IPS-NIHi7 (cell line): Measurements from ENCODE around the gene TSPEAR.
"Not testable (repeated sequence)": the region's sequence is repeated elsewhere in the genome, so short reads cannot be mapped to it uniquely, and the experiment has no call there.

ENCODE experiments used
- DNase-seq: peaks from one replicate; pipeline ENCODE4 v3.0.0; 2012; ENCODE audit warnings: mixed read lengths; ENCODE audit errors: extremely low spot score

The TSPEAR gene

DNA sequence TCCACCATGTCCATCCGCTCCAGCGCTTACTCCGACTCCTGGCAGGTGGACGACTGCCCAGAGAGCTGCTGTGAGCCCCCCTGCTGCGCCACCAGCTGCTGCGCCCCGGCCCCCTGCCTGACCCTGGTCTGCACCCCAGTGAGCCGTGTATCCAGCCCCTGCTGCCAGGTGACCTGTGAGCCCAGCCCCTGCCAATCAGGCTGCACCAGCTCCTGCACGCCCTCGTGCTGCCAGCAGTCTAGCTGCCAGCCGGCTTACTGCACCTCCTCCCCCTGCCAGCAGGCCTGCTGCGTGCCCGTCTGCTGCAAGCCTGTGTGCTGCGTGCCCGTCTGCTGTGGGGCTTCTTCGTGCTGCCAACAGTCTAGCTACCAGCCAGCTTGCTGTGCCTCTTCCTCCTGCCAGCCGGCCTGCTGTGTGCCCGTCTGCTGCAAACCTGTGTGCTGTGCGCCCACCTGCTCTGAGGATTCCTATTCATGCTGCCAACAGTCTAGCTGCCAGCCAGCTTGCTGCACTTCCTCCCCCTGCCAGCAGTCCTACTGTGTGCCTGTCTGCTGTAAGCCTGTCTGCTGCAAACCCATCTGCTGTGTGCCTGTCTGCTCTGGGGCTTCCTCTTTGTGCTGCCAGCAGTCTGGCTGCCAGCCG lies 84.1 kb downstream of the TSPEAR start:
- DNase-seq, result not testable (repeated sequence)

DNA sequence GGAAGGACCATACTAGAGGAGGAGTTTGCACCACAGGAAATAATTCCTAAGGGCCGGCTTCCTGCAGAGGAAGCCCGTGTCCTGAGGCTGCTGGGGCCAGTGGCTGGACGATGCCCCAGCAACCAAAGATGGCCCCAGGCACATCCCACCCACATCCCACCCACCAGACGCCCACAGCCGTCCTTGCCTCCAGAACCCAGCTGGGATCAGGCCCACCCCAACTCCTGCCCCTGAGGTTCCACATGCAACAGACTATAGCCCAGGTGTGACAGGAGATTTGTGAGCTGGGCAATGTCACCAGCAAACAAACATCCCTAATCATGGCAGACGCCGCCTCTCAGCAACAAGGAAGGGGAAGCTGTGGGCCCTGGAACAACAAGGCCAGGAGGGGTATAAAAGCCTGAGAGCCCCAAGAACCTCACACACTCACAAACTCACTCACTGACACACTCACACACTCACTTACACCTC lies 84.7 kb downstream of the TSPEAR start, which contains the start of gene KRTAP10-9:
KRTAP10-9 (plus strand) TSS at position 421 of the 471 bp plus-strand sequence. CDS start 79 bp downstream, outside the sequence.
- no peak for DNase-seq

DNA sequence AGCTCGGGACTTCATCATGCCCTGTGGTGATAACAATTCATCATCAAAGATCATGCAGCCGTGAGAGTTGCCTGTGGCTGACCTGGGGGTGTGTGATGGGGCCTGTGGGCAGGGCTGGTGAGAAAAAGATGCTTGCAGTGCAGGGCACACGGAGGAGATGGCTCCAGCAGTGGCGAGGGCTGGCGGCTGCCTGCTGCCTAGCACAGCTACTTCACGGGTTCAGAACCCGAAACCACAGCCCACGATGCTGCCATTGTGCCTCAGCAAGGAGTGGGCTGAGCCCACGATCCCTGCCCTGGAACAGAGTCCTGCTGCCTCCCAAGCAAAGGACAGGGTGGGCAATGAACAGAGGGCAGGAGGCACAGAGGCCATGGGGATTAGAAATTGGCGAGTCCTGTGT lies 85.1 kb downstream of the TSPEAR start:
- DNase-seq, result no peak

DNA sequence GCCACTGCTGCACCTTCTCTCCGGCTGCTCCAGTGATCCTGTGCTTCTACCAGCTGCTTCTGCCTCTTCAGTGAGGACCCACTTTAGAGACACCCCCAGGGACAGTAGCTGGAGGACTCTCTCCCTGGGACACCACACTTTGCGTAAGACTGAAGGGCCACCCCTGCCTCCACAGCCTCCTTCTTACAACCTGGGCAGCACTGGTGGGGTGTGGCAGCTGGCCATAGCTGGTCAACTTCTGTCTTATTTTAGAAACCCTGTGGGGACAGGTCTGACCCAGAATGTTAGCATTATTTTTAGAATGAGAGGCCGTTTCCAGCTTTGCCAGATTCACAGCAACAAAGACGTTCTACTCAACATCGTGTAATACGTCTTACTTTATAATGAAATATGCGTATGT lies 85.6 kb downstream of the TSPEAR start:
- no peak for DNase-seq

GRCh38 chr21:44623575-44623974 lies 87.8 kb downstream of the TSPEAR start:
- no peak for DNase-seq

DNA sequence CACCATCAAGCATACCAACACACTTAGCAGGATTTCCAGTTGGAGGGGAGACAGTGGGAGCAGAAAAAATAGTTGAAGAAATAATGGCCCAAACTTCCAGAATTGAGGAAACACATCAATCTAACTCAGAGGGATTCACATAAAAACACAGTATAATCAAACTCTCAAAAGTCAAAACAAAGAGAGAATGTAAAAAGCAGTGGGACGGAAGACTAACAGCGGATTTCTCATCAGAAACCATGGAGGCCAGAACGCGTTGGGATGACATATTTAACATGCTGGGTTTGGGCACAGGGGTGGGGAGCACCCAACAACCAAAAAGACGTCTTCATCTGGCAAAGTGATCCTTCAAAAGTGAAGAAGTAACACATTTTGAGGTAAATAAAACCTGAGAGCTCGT lies 91.5 kb downstream of the TSPEAR start:
- DNase-seq, result no peak

GRCh38 chr21:44618909-44619308 lies 92.5 kb downstream of the TSPEAR start:
- no peak for DNase-seq

GRCh38 chr21:44618504-44618903 lies 92.9 kb downstream of the TSPEAR start:
- DNase-seq, result peak; percentile 70

DNA sequence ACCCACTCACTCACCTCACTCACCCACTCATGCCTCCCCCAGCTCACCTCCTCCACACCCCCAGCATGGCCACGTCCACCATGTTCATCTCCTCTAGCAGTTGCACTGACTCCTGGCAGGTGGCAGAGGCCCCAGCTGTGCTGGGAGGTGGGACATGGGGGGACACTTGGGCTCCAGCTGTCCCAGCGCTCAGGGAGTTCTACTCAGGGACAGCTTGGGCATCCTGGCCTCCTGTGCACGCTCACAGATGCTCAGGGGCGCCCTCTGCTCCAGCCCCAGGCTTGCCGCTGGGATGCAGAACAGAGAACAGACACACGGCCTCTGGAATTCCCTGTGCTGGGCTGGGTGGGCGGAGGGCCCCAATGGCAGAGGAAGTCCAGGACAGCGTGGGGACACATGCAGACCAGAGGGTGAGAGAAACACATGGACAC lies 94.3 kb downstream of the TSPEAR start:
- DNase-seq, result peak; percentile 45

DNA sequence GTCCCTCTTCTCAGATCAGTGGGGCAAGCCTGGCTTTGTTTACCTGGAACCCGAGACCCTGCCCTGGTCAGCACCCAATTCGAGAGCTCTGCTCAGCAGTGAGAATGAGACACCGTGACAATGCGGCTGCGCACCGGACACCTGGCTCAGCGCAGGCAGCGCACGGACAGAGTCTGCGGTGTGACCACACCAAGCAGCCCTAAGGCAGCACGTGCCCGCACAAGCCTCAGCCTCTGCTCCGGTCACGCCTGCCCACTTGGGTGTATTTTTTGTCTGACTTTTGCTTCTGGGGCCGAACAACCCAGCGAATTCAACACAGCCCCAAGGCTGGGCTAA lies 94.8 kb downstream of the TSPEAR start:
- DNase-seq, result no peak

GRCh38 chr21:44615911-44616590 lies 95.3 kb downstream of the TSPEAR start:
- DNase-seq, result no peak

- no peak for DNase-seq
Measured at GRCh38 chr21:44615466-44615865, 95.9 kb downstream of the TSPEAR start.

- DNase-seq, result no peak
Measured at GRCh38 chr21:44614961-44615391, 96.4 kb downstream of the TSPEAR start.

- no peak for DNase-seq
Measured at GRCh38 chr21:44614161-44614631, 97.2 kb downstream of the TSPEAR start.

GRCh38 chr21:44613386-44614155 lies 97.8 kb downstream of the TSPEAR start:
- DNase-seq, result no peak

GRCh38 chr21:44612669-44613229 lies 98.6 kb downstream of the TSPEAR start:
- DNase-seq, result no peak

DNA sequence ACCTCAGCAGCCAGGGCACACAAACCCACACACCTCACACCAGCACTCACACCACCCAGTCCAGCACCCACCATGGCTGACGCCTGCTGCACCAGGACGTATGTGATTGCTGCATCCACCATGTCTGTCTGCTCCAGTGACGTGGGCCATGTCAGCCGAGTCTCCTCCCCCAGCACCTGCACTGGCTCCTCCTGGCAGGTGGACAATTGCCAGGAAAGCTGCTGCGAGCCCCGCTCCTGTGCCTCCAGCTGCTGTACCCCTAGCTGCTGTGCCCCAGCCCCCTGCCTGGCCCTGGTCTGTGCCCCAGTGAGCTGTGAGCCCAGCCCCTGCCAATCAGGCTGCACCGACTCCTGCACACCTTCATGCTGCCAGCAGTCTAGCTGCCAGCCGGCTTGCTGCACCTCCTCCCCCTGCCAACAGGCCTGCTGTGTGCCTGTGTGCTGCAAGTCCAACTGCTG lies 99.3 kb downstream of the TSPEAR start, which contains the start of gene KRTAP10-8:
KRTAP10-8 (plus strand) TSS at position 51 of the 458 bp plus-strand sequence; CDS start at position 73, 22 bp downstream.
- no peak for DNase-seq

DNA sequence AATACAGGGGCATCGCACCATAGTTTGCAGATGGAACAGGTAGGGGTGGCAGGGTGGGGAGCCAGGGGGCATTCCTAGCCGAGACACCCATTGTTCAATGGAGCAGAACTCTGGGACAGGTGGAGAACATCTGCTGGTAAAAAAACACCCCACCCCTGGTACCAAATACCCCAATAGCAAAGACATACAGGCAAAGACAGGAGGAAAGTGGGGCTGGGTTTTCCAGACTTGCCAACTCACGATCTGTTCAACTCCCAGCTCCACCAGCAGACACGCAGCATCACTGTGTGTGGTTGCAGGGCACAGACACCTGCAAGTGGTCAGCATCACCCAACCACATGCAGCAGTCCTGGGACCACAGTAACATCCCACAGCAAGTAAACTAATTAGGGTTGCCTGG lies 99.8 kb downstream of the TSPEAR start:
- DNase-seq, result no peak

GRCh38 chr21:44610157-44610843 lies 101.1 kb downstream of the TSPEAR start:
- DNase-seq, result not testable (repeated sequence)

DNA sequence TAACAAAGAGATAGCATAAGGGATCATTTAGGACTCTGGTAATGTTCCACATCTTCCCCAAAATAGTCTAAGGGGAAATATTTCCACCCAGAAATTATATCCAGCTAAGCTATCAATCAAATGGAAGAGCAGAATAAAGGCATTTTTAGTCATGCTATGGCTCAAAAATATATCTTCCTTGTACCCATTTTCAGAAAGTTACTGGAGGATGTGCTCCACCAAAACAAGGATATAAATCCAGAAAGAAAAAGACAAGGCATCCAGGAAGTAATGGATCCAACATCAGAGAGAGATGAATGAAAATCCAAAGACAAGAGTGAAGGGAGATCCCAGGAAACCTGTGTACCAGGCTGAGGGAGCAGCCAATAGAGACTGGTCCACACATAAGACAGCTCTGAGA lies 102.2 kb downstream of the TSPEAR start:
- DNase-seq, result no peak

- no peak for DNase-seq
Measured at GRCh38 chr21:44606495-44606894, 104.9 kb downstream of the TSPEAR start.
